LNCaP clone FGC (cell line): ENCODE results near the gene FXYD1.

Source experiments
- DNase-seq: peaks from one replicate; pipeline ENCODE4 v3.0.0-alpha.2; 2011; ENCODE audit warnings: low read depth
- H3K4me3 ChIP-seq: 2 replicates; pipeline ENCODE4 v1.5.1; 2011; ENCODE audit warnings: mild to moderate bottlenecking, low read depth, low read length, control low read depth
- CTCF ChIP-seq: IDR thresholded peaks from 2 replicates; pipeline ENCODE4 v1.5.1; 2012; ENCODE audit warnings: mild to moderate bottlenecking; ENCODE audit not compliant: control insufficient read depth, insufficient read depth; ENCODE audit errors: extremely low read depth

The FXYD1 gene

DNA sequence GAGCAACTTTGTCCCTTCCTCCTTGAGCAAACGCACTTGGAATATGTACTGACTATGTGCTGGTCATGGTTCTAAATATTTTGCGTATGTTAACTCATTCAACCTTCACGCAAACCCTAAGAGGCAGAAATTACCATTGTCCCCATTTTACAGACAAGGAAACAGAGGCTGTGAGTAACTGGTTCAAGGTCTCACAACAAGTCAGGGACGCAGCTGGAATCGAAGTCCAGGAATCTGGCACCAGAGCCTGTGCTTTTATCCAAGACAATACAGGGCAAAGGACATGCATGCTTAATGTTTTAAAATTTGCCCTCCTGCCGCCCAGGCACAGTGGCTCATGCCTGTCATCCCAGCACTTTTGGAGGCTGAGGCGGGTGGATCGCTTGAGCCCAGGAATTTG, 21.0 kb downstream of the FXYD1 start:
- no peak overlapping the region for H3K4me3 ChIP-seq
- DNase-seq = no peak
- TF ChIP-seq CTCF = no peak

DNA sequence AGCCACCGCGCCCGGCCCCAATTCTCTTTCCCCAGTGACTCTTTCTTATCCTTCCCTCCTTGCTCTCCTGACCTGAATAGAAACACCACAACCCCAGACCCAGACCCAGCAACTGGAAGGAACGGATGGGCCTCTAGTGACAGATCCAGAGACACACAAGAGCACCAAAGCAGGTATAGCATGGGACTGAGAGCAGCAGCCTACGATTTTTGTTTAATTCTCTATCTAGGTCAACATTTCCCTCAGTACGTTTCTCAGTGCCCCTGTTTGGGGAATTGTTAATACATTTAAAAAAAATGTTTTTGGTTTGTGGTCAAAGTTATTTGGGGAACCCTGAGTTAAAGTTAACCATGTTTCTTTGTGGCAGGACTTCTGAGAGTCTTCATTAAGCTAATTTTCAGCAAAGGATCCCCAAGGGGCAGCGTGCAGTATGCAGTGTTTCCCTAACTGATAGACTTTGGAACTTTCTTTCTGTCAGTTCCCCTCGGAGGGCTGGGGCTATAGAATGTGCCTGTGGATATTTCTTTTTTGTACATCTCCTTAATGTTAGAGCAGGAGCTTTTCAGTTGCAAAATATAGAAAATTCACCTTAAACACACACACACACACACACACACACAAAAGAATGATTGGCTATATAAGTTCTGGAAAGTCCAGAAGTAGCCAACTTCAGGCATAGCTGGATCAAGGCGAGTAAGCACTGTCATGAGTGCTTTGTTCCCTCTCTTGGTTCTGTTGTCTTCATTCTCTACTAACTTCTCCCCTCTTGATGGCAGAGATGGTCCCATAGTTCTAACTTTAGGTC, 22.2 kb downstream of the FXYD1 start:
- TF ChIP-seq CTCF = no peak
- DNase-seq = no peak
- no peak overlapping the region for H3K4me3 ChIP-seq

GRCh38 chr19:35161434-35161743, 22.8 kb downstream of the FXYD1 start:
- no peak overlapping the region for H3K4me3 ChIP-seq
- DNase-seq = no peak
- TF ChIP-seq CTCF = no peak

DNA sequence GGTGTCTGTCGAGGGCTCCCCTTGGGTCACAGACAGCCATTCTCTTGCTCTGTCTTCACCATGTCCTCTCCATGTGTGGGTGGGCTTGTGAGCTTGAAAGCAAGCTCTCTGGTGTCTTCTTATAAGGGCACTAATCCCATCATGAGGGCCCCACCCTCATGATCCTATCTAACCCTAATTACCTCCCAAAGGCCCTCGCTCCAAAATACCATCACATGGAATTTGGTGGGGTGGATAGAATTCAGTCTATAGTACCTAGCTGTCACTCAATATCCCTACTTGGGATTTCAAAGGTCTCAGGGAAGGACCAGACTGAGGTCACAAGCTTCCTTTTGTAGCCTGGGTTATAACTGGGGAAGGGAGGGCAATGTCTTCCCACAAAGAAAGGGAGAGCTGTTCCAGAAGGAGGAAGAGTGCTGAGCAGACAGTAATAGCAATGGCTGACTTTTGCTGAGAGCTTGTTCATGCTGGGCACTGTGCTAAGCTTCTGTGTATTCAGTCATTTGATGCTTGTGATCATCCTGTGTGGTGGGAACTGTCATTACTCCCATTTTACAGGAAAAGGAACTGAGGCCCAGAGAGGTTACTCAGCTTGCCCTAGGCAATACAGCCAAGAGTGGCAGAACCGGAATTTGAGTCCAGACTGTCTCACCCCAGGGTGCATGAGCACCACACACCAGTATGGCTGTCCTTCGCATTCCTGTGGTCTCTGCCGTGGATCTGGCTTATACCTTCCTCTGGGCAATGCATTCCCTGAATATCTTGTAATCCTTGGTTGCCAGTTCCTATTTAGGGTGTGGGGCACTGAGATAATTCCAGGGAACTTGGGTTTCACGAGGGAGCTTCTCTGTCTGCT, 24.1 kb downstream of the FXYD1 start:
- no peak for TF ChIP-seq CTCF
- no peak overlapping the region for H3K4me3 ChIP-seq
- DNase-seq = no peak

DNA sequence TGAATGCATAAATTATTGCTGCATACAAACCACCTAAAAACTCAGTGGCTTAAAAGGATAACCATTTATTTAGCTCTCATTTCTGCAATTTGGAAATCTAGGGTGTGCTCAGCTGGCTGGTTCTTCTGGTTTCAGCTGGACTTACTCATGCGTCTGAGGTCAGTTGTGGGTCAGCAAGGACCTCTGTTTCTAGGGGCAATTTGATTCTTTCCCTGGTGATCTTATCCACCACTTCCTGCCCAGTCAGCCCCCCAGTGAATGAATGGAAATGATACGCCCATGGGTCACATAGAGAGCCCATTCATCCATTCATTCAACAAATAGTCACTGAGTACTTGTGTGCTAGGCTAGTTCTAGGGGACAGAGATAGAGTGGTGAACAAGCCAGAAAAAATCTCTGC, 25.8 kb downstream of the FXYD1 start:
- TF ChIP-seq CTCF = no peak
- H3K4me3 ChIP-seq = no peak overlapping the region
- DNase-seq = no peak

DNA sequence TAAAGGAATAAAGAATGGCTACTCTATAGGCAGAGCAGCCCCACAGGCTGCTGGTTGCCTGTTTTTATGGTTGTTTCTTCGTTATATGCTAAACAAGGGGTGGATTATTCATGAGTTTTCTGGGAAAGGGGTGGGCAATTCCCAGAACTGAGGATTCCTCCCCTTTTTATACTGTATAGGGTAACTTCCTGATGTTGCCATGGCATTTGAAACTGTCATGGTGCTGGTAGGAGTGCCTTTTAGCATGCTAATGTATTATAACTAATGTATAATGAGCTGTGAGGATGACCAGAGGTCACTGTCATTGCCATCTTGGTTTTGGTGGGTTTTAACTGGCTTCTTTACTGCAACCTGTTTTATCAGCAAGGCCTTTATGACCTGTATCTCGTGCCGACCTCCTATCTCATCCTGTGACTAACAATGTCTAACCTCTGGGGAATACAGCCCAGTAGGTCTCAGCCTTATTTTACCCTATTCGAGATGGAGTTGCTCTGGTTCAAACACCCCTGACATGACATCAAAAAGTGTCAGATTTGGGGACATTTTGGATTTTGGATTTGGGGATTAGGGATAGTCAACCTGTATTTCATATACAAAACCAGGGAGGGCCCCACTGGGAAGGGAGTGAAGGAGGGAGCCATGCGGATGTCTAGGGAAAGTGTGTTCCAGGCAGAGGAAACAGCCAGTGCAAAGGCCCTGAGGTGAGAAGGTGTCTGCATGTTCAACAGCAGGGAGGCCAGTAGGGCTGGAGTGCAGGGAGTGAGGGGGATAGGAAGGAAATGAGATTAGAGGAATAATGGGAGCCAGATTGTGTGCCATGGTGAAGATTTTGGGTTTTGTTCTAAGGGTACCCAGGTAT, 26.8 kb downstream of the FXYD1 start:
- DNase-seq = no peak
- TF ChIP-seq CTCF = no peak

More for the DNA sequence above, 26.8 kb downstream of the FXYD1 start:
- H3K4me3 ChIP-seq = no peak overlapping the region
